Thyroid gland (tissue), 4 donors: ENCODE data around the gene HYDIN.

Experiments used
- CTCF ChIP-seq, 6 experiments: fragments of 200-600 bp in 3 of 6; fragments of 450-650 bp in 3 of 6; sonication (generic) in 3 of 6; IDR thresholded peaks; one replicate each; pipeline ENCODE4 v1.5.1; 2016 to 2019; ENCODE audit warnings: antibody characterized with exemption in 6 of 6, mild to moderate bottlenecking in 2 of 6, inconsistent platforms in 1 of 6, moderate library complexity in 1 of 6
- POLR2A ChIP-seq, 2 donors: fragments of 450-650 bp; IDR thresholded peaks; one replicate each; pipeline ENCODE4 v1.6.1; 2017; ENCODE audit warnings: antibody characterized with exemption in 2 of 2, mild to moderate bottlenecking in 2 of 2, moderate library complexity in 1 of 2

- TF ChIP-seq CTCF (IDR thresholded peaks at IDR 0.05): no peak
- no peak for TF ChIP-seq POLR2A (IDR thresholded peaks at IDR 0.05)
Measured at GRCh38 chr16:71242036-71242435, 11.5 kb upstream of the HYDIN start.
